ENCODE results near the gene ELP1.
"Not testable (repeated sequence)": the region's sequence is repeated elsewhere in the genome, so short reads cannot be mapped to it uniquely, and the experiment has no call there.

ELP1 gene

DNA sequence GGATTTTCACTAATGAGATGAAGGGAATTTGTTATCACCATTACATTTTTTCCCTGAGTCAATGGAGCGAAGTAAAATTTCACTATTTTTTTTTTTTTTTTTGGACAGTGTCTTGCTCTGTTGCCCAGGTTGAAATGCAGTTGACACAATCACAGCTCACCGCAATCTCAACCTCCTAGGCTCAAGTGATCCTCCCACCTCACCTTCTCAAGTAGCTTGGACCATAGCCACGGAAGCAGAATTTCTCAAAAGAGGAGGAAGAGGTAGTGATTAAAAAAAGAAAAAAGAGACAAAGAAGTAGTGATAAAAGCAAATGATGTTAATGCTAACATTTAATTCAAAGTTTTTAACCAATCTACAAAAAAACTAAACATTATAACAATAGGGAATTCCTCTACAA, 29.8 kb downstream of the ELP1 start:
- Histone ChIP-seq H3K36me3 (replicated peaks; ENCODE audit: insufficient read depth, low read length) (0 out of 2 replicates have a peak, but pooled peaks cover 3% of the 10 kb centered on the region), H3K79me2 (ENCODE audit: low read length) (no peaks in the 10 kb centered on the region), H3F3A (ENCODE audit: insufficient read depth, low read length) (no peaks in the 10 kb centered on the region), H3K4me2 (ENCODE audit: low read depth, low read length) (no peak overlapping the region), H3K9ac (ENCODE audit: low read length) (no peak overlapping the region), H3K4me3 (ENCODE audit: low read length) (no peak overlapping the region), H3K4me1 (ENCODE audit: low read length) (no peaks in the 10 kb centered on the region), H2AFZ (ENCODE audit: low read length) (no peak overlapping the region), H3K27ac (ENCODE audit: low read length) (no peak overlapping the region), H3K9me2 (replicated peaks; ENCODE audit: insufficient read depth, low read length) (no peaks in the 10 kb centered on the region), H4K20me1 (ENCODE audit: insufficient read depth, low read length) (no peaks in the 10 kb centered on the region), H3K9me3 (replicated peaks; ENCODE audit: insufficient read depth, low read length) (no peaks in the 10 kb centered on the region), H3K27me3 (replicated peaks; ENCODE audit: insufficient read depth, low read length) (no peaks in the 10 kb centered on the region)
- TF ChIP-seq, protein P1, sequence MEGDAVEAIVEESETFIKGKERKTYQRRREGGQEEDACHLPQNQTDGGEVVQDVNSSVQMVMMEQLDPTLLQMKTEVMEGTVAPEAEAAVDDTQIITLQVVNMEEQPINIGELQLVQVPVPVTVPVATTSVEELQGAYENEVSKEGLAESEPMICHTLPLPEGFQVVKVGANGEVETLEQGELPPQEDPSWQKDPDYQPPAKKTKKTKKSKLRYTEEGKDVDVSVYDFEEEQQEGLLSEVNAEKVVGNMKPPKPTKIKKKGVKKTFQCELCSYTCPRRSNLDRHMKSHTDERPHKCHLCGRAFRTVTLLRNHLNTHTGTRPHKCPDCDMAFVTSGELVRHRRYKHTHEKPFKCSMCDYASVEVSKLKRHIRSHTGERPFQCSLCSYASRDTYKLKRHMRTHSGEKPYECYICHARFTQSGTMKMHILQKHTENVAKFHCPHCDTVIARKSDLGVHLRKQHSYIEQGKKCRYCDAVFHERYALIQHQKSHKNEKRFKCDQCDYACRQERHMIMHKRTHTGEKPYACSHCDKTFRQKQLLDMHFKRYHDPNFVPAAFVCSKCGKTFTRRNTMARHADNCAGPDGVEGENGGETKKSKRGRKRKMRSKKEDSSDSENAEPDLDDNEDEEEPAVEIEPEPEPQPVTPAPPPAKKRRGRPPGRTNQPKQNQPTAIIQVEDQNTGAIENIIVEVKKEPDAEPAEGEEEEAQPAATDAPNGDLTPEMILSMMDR (IDR thresholded peaks at IDR 0.05; ENCODE audit: low read length) = no peak
- TF ChIP-seq EZH2phosphoT487 (IDR thresholded peaks at IDR 0.05; ENCODE audit: low read length) = no peak
- TF ChIP-seq EZH2 (optimal IDR thresholded peaks at IDR 0.05; ENCODE audit: low read depth, low read length) = no peak
- DNase-seq = no peak

GRCh38 chr9:108903420-108904103, 30.4 kb downstream of the ELP1 start:
- Histone ChIP-seq H3K4me2 (ENCODE audit: low read depth, low read length) (no peak overlapping the region), H3K9me3 (replicated peaks; ENCODE audit: insufficient read depth, low read length) (no peaks in the 10 kb centered on the region), H3F3A (ENCODE audit: insufficient read depth, low read length) (no peaks in the 10 kb centered on the region), H3K4me1 (ENCODE audit: low read length) (no peaks in the 10 kb centered on the region), H3K9me2 (replicated peaks; ENCODE audit: insufficient read depth, low read length) (no peaks in the 10 kb centered on the region), H3K36me3 (replicated peaks; ENCODE audit: insufficient read depth, low read length) (0 out of 2 replicates have a peak, but pooled peaks cover 3% of the 10 kb centered on the region), H4K20me1 (ENCODE audit: insufficient read depth, low read length) (no peaks in the 10 kb centered on the region), H3K4me3 (ENCODE audit: low read length) (no peak overlapping the region), H2AFZ (ENCODE audit: low read length) (no peak overlapping the region), H3K27me3 (replicated peaks; ENCODE audit: insufficient read depth, low read length) (no peaks in the 10 kb centered on the region), H3K79me2 (ENCODE audit: low read length) (no peaks in the 10 kb centered on the region), H3K27ac (ENCODE audit: low read length) (no peak overlapping the region), H3K9ac (ENCODE audit: low read length) (no peak overlapping the region)
- DNase-seq = no peak
- no peak for TF ChIP-seq EZH2phosphoT487 (IDR thresholded peaks at IDR 0.05; ENCODE audit: low read length)

DNA sequence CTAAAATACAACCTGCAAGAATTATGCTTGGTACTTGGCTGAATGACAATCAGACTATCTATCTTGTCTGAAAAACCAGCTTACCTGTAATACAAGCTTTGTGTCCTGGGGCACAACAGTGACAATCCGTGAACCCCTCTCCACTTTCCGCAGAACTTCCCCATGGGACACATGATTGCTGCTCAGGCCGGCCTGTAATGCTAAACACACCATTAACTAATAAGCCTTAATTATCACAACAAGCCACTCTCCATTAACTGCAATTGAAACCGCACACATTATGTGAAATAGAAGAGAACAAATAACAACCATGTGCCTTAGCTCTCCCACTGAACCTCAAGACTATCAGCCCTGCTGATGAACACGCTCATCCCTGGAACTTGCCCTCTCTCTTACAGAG, 33.7 kb downstream of the ELP1 start:
- Histone ChIP-seq H2AFZ (ENCODE audit: low read length) (no peak overlapping the region), H3K9me3 (replicated peaks; ENCODE audit: insufficient read depth, low read length) (no peaks in the 10 kb centered on the region), H3K36me3 (replicated peaks; ENCODE audit: insufficient read depth, low read length) (0 out of 2 replicates have a peak, but pooled peaks cover 3% of the 10 kb centered on the region), H3K4me1 (ENCODE audit: low read length) (no peaks in the 10 kb centered on the region), H3K27ac (ENCODE audit: low read length) (no peak overlapping the region), H3F3A (ENCODE audit: insufficient read depth, low read length) (no peaks in the 10 kb centered on the region), H3K9ac (ENCODE audit: low read length) (no peak overlapping the region), H3K4me2 (ENCODE audit: low read depth, low read length) (no peak overlapping the region), H3K27me3 (replicated peaks; ENCODE audit: insufficient read depth, low read length) (no peaks in the 10 kb centered on the region), H3K79me2 (ENCODE audit: low read length) (no peaks in the 10 kb centered on the region), H3K4me3 (ENCODE audit: low read length) (no peak overlapping the region), H4K20me1 (ENCODE audit: insufficient read depth, low read length) (no peaks in the 10 kb centered on the region), H3K9me2 (replicated peaks; ENCODE audit: insufficient read depth, low read length) (no peaks in the 10 kb centered on the region)
- TF ChIP-seq, protein P1 (IDR thresholded peaks at IDR 0.05; ENCODE audit: low read length) = no peak
- TF ChIP-seq EZH2 (optimal IDR thresholded peaks at IDR 0.05; ENCODE audit: low read depth, low read length) = no peak
- DNase-seq = no peak

GRCh38 chr9:108899023-108899695, 34.8 kb downstream of the ELP1 start:
- H3F3A ChIP-seq (ENCODE audit: insufficient read depth, low read length); DNase-seq; H3K27ac ChIP-seq (ENCODE audit: low read length); H3K4me1 ChIP-seq (ENCODE audit: low read length); H3K9me3 ChIP-seq (replicated peaks; ENCODE audit: insufficient read depth, low read length); H3K4me2 ChIP-seq (ENCODE audit: low read depth, low read length); H2AFZ ChIP-seq (ENCODE audit: low read length); H3K79me2 ChIP-seq (ENCODE audit: low read length); H4K20me1 ChIP-seq (ENCODE audit: insufficient read depth, low read length); H3K4me3 ChIP-seq (ENCODE audit: low read length); H3K9ac ChIP-seq (ENCODE audit: low read length); H3K9me2 ChIP-seq (replicated peaks; ENCODE audit: insufficient read depth, low read length); H3K27me3 ChIP-seq (replicated peaks; ENCODE audit: insufficient read depth, low read length); H3K36me3 ChIP-seq (replicated peaks; ENCODE audit: insufficient read depth, low read length): not testable (repeated sequence)
